ENCODE data around the gene NFKBIZ. TPM values are rescaled to one million over a fixed set of nuclear protein-coding genes. Genes with fewer than 3 reads are reported as not detected.
"Not testable (repeated sequence)": the region's sequence is repeated elsewhere in the genome, so short reads cannot be mapped to it uniquely, and the experiment has no call there.

The NFKBIZ gene
- polyA plus RNA-seq, 1 donor from 2014 or later: 10.1 TPM

GRCh38 chr3:101892648-101893047 lies 43.3 kb downstream of the NFKBIZ start:
- Mint-ChIP-seq H3K9me3 (peaks cover 0 to 6% (median 0%) of the 10 kb centered on the region in 3 donors), H3K4me3 (no peak overlapping the region), H3K4me1 (peaks cover 0 to 2% (median 0%) of the 10 kb centered on the region in 3 donors), H3K27me3 (no peaks in the 10 kb centered on the region), H3K36me3 (no peaks in the 10 kb centered on the region), H3K27ac (no peak overlapping the region)

DNA sequence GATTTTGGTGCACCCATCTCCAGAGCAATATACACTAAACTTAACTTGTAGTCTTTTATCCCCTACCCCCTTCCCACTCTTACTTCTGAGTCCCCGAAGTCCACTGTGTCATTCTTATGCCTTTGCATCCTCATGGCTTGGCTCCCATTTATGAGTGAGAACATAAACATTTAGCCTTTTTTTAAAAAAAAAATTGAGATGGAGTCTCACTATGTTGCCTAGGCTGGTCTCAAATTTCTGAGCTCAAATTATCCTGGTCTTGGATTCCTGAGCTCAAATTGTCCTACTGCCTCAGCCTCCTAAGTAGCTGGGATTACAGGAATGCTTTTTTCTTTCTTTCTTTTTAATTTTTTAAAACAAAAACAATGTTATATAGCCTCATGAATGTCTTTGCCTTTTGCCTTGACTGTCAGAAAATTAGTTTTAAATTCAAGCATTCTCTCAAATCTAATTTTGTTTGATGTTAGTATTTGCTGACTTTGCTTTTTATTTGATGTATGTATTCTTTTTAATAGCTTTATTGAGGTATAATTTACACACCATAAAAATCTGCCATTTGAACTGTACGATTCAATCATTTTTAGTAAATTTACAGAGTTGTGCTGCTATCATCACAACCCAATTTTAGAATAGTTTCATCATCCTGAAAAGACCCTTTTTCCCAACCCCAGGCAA lies 46.9 kb downstream of the NFKBIZ start:
- Mint-ChIP-seq H3K9me3 (peaks cover 0 to 6% (median 0%) of the 10 kb centered on the region in 3 donors), H3K4me3 (no peak overlapping the region), H3K27ac (no peak overlapping the region)

GRCh38 chr3:101897013-101897412 lies 47.7 kb downstream of the NFKBIZ start:
- peaks cover 17 to 24% (median 20%) of the 10 kb centered on the region in 3 donors for H3K4me1 Mint-ChIP-seq
- peak overlapping the region in 2 of 4 donors; percentile 10 to 67 for H3K4me3 Mint-ChIP-seq
- peaks cover 0 to 6% (median 0%) of the 10 kb centered on the region in 3 donors for H3K9me3 Mint-ChIP-seq
- peaks cover 2% of the 10 kb centered on the region for H3K36me3 Mint-ChIP-seq
- H3K27ac Mint-ChIP-seq: no peak overlapping the region
- no peaks in the 10 kb centered on the region for H3K27me3 Mint-ChIP-seq

More for the DNA sequence above, 46.9 kb downstream of the NFKBIZ start:
- H3K4me1 Mint-ChIP-seq: peaks cover 14 to 22% (median 17%) of the 10 kb centered on the region in 3 donors
- no peaks in the 10 kb centered on the region for H3K36me3 Mint-ChIP-seq
- no peaks in the 10 kb centered on the region for H3K27me3 Mint-ChIP-seq

DNA sequence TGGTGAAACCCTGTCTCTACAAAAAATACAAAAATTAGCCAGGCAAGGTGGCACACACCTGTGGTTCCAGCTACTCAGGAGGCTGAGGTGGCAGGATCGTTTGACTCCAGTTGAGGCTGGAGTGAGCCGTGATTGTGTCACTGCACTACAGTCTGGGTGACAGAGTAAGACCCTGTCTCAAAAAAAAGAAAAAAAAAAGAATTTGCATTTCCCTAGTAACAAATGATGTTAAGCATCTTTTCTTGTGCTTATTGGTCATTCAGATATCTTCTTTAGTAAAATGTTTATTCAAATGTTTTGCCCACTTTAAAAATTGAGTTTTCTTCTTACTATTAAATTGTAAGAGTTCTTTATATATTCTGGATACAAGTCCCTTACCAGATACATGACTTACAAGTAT lies 48.7 kb downstream of the NFKBIZ start:
- Mint-ChIP-seq H3K9me3 (peaks cover 0 to 6% (median 0%) of the 10 kb centered on the region in 3 donors), H3K27ac (peak overlapping the region; percentile 59 to 90 (median 84)), H3K36me3 (peaks cover 2% of the 10 kb centered on the region), H3K27me3 (no peaks in the 10 kb centered on the region), H3K4me1 (peaks cover 17 to 27% (median 20%) of the 10 kb centered on the region in 3 donors), H3K4me3 (peak overlapping the region in 1 of 4 donors; percentile 60)

DNA sequence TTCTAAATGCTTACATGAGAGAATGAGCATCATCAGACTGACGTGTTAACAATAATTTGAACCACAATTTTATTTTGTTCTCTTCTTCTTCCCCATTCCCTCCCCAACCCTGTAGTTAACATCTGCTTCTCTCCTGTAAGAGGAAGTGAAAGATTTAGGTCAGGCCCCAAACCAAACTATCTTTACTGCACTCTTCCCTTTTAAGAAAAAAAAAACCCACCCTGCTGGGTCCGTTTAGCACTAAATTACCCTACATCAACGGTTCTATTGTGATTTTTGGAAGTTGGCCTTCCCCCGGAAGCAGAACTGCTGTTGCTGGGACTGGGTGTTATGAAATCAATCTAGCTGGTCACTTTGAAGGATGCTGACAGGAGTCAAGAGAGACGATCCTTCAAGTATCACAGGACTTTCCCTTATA lies 49.4 kb downstream of the NFKBIZ start:
- peak overlapping the region; percentile 9 to 80 (median 44) for H3K4me3 Mint-ChIP-seq
- peaks cover 0 to 5% (median 0%) of the 10 kb centered on the region in 3 donors for H3K9me3 Mint-ChIP-seq
- no peaks in the 10 kb centered on the region for H3K27me3 Mint-ChIP-seq
- peak overlapping the region; percentile 59 to 90 (median 84) for H3K27ac Mint-ChIP-seq
- H3K36me3 Mint-ChIP-seq: peaks cover 2% of the 10 kb centered on the region
- H3K4me1 Mint-ChIP-seq: peaks cover 17 to 27% (median 20%) of the 10 kb centered on the region in 3 donors

DNA sequence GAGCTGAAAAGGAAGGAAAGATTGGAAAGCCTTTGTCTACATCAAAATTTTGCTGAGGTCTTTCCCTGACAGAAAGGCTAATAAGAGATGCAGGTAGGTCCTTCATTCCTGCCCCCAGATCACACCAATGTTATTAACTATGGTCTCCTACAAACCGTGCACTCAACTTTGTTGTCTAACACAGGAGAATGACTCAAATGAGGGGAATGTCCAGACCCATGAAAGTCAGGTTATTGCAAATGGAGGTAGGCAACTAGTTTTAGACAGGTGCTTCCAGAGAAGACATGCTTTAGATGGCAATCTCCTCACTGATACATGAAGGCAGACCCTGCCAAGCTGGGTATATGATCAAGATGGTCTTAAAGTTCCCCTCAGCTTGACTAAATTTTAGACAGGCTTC lies 51.0 kb downstream of the NFKBIZ start:
- H3K4me3 Mint-ChIP-seq: no peak overlapping the region
- peaks cover 17 to 27% (median 20%) of the 10 kb centered on the region in 3 donors for H3K4me1 Mint-ChIP-seq
- H3K36me3 Mint-ChIP-seq: peaks cover 2% of the 10 kb centered on the region

GRCh38 chr3:101900736-101901135 lies 51.4 kb downstream of the NFKBIZ start:
- H3K27ac Mint-ChIP-seq: peak overlapping the region in 1 of 3 donors; percentile 55
- H3K9me3 Mint-ChIP-seq: no peaks in the 10 kb centered on the region
- H3K4me1 Mint-ChIP-seq: peaks cover 17 to 27% (median 20%) of the 10 kb centered on the region in 3 donors
- no peak overlapping the region for H3K4me3 Mint-ChIP-seq
- no peaks in the 10 kb centered on the region for H3K27me3 Mint-ChIP-seq
- H3K36me3 Mint-ChIP-seq: peaks cover 2% of the 10 kb centered on the region

More for the DNA sequence above, 51.0 kb downstream of the NFKBIZ start:
- Mint-ChIP-seq H3K27me3 (no peaks in the 10 kb centered on the region), H3K9me3 (no peaks in the 10 kb centered on the region), H3K27ac (no peak overlapping the region)

GRCh38 chr3:101902041-101902440 lies 52.7 kb downstream of the NFKBIZ start:
- Mint-ChIP-seq H3K27me3 (no peaks in the 10 kb centered on the region), H3K27ac (no peak overlapping the region), H3K36me3 (peaks cover 2% of the 10 kb centered on the region), H3K4me3 (no peak overlapping the region), H3K4me1 (peaks cover 17 to 27% (median 20%) of the 10 kb centered on the region in 3 donors), H3K9me3 (peaks cover 0 to 7% (median 6%) of the 10 kb centered on the region in 3 donors)

GRCh38 chr3:101903451-101903871 lies 54.1 kb downstream of the NFKBIZ start:
- peaks cover 13 to 24% (median 17%) of the 10 kb centered on the region in 3 donors for H3K4me1 Mint-ChIP-seq
- peaks cover 0 to 7% (median 6%) of the 10 kb centered on the region in 3 donors for H3K9me3 Mint-ChIP-seq
- H3K4me3 Mint-ChIP-seq: no peak overlapping the region
- H3K27ac Mint-ChIP-seq: no peak overlapping the region
- peaks cover 2% of the 10 kb centered on the region for H3K36me3 Mint-ChIP-seq
- no peaks in the 10 kb centered on the region for H3K27me3 Mint-ChIP-seq

- H3K9me3 Mint-ChIP-seq, H3K4me3 Mint-ChIP-seq, H3K27me3 Mint-ChIP-seq, H3K36me3 Mint-ChIP-seq: not testable (repeated sequence)
- peaks cover 2 to 11% (median 5%) of the 10 kb centered on the region in 3 donors for H3K4me1 Mint-ChIP-seq
- H3K27ac Mint-ChIP-seq: peak overlapping the region in 1 of 3 donors; percentile 4
Observed at GRCh38 chr3:101905573-101905972, 56.3 kb downstream of the NFKBIZ start.

Other genes with a start within 250 kb of the NFKBIZ start
- 13.8 TPM for gene ZBTB11, start 172.4 kb upstream of the NFKBIZ start, polyA plus RNA-seq
- gene RPL24, start 162.8 kb upstream of the NFKBIZ start, polyA plus RNA-seq: 1,110 TPM
- gene CEP97, start 124.9 kb upstream of the NFKBIZ start, polyA plus RNA-seq: 6.1 TPM
- 30.4 TPM for gene NXPE3, start 70.3 kb upstream of the NFKBIZ start, polyA plus RNA-seq

Data from IgD-negative memory B cell (primary cell).